ENCODE results near the gene IQGAP3. TPM values are rescaled to one million over a fixed set of nuclear protein-coding genes. Genes with fewer than 3 reads are reported as not detected.

IQGAP3 gene
- total RNA-seq, 2 donors from 2014 or later = 2.2 to 3.5 TPM

DNA sequence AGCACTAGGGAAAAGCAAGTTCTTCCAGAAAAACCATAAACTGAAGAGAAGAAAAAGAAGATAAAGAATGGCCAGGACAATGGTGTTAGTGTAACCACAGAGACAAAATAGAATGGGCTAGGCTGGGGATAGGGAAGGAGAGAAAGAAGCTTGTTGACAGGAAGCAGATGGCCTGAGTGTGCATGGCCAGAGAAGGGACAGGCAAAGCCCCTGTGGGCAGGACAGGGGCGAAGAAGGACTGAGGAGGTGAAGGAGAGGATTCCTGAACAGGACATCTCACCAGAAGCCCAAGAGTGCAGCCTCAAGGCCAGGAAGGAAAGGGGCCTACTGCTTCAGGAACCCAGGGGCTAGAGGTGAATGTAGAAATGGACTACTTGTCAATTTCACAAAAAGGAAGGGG lies 29.3 kb downstream of the IQGAP3 start:
- H3K27me3 ChIP-seq (replicated peaks; ENCODE audit: insufficient read depth) = no peaks in the 10 kb centered on the region
- no peak overlapping the region for H3K27ac ChIP-seq
- no peaks in the 10 kb centered on the region for H3K9me3 ChIP-seq
- H3K4me3 ChIP-seq = no peak overlapping the region
- ATAC-seq (ENCODE audit: insufficient number of reproducible peaks, low FRiP score, low read depth) = no peak
- no peak for DNase-seq (ENCODE audit: low spot score)
- no peaks in the 10 kb centered on the region for H3K36me3 ChIP-seq
- TF ChIP-seq, protein P1, sequence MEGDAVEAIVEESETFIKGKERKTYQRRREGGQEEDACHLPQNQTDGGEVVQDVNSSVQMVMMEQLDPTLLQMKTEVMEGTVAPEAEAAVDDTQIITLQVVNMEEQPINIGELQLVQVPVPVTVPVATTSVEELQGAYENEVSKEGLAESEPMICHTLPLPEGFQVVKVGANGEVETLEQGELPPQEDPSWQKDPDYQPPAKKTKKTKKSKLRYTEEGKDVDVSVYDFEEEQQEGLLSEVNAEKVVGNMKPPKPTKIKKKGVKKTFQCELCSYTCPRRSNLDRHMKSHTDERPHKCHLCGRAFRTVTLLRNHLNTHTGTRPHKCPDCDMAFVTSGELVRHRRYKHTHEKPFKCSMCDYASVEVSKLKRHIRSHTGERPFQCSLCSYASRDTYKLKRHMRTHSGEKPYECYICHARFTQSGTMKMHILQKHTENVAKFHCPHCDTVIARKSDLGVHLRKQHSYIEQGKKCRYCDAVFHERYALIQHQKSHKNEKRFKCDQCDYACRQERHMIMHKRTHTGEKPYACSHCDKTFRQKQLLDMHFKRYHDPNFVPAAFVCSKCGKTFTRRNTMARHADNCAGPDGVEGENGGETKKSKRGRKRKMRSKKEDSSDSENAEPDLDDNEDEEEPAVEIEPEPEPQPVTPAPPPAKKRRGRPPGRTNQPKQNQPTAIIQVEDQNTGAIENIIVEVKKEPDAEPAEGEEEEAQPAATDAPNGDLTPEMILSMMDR (IDR thresholded peaks at IDR 0.05) = no peak
- no peaks in the 10 kb centered on the region for H3K4me1 ChIP-seq (ENCODE audit: control insufficient read depth in 1 of 2, low read depth in 2 of 2)

DNA sequence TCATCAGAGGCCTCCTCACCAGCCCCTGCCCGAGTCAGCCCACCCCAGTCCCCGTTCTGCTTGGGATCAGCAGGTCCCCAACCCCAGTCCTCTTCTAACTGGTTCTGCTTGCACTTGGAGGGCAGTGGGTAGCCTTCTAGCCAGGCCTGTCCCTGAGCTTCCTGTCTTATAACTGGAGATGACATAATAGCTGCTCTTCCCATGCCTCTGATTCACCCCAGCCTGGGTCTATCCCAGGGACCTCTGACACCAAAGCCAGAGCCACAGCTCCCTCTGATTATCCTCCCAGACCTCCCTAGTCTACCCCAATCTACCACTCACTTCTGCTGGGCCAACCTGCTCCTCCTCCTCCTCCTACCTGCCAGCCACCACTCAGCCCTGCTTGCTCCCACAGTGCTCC lies 31.4 kb downstream of the IQGAP3 start:
- DNase-seq (ENCODE audit: low spot score) = no peak
- H3K4me1 ChIP-seq (ENCODE audit: control insufficient read depth in 1 of 2, low read depth in 2 of 2) = no peaks in the 10 kb centered on the region
- no peak for ATAC-seq (ENCODE audit: insufficient number of reproducible peaks, low FRiP score, low read depth)
- TF ChIP-seq, protein P1 (IDR thresholded peaks at IDR 0.05) = no peak
- H3K27me3 ChIP-seq (replicated peaks; ENCODE audit: insufficient read depth) = no peaks in the 10 kb centered on the region
- no peaks in the 10 kb centered on the region for H3K36me3 ChIP-seq
- H3K4me3 ChIP-seq = no peak overlapping the region
- no peak overlapping the region for H3K27ac ChIP-seq
- H3K9me3 ChIP-seq = no peaks in the 10 kb centered on the region

DNA sequence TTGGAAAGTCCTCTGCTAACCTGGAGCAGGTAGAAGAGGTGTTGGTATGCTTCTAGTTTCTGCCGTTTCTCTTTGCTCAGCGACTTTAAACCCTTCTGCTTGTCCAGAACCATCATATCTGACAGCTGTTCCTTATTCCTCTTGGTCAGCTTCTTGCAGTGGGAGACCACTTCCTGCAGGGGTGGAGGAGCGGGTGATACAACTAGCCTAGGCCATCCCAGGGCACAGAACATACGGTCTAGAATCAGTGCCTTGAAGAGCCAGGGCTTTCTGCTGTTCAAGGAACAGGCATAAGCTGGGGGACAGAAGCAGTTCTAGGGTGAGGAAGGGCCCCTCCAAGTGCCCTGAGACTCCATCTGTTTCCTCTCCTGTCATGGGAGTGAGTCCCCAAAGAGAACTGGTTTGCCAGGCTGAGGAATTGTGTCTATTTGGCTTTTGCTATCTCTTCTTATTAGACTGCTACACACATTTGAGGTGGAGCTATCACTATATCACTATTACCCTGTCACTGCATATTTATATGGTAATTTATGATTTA lies 32.5 kb downstream of the IQGAP3 start:
- ATAC-seq (ENCODE audit: insufficient number of reproducible peaks, low FRiP score, low read depth) = no peak
- H3K27me3 ChIP-seq (replicated peaks; ENCODE audit: insufficient read depth) = no peaks in the 10 kb centered on the region
- H3K4me3 ChIP-seq = no peak overlapping the region
- TF ChIP-seq, protein P1 (IDR thresholded peaks at IDR 0.05) = no peak
- DNase-seq (ENCODE audit: low spot score) = no peak
- no peaks in the 10 kb centered on the region for H3K9me3 ChIP-seq
- no peaks in the 10 kb centered on the region for H3K4me1 ChIP-seq (ENCODE audit: control insufficient read depth in 1 of 2, low read depth in 2 of 2)
- no peaks in the 10 kb centered on the region for H3K36me3 ChIP-seq
- H3K27ac ChIP-seq = no peak overlapping the region

DNA sequence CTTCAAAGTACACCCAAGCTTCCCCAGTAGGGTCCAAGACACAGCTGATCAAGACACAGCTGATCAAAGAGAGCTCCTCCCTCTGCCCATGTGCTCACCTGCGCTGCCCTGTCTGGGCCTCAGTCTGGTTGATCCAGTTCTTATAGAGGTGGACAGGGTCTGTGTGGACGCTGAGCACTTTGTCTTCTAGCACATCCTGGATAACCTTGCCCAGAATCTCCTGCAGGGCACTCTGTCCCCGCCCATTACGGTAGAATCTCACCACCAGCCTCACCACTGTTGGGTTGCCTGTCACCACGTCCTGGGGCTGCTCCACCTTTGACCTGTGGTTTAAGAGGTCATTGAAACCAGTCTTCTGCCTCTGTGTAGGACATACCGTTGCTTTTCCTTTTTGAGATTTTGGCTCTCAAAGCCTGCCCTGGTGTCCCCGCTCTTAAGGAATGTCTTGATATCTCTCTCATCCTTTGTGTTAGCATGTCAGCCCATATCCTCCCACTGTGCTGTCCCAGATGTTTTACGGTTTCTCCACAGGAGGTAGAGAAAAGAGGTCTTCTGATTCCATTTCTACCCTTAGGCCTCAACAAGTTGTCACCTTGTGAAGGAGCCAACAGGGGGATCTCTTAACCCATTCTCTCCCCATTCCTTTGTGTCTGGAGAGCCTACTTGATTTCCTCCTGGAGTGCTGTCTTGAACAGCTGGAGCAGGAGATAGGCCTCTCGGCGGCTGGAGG lies 33.5 kb downstream of the IQGAP3 start:
- ATAC-seq (ENCODE audit: insufficient number of reproducible peaks, low FRiP score, low read depth) = no peak
- Histone ChIP-seq H3K27me3 (replicated peaks; ENCODE audit: insufficient read depth) (no peaks in the 10 kb centered on the region), H3K4me1 (ENCODE audit: control insufficient read depth in 1 of 2, low read depth in 2 of 2) (no peaks in the 10 kb centered on the region), H3K27ac (no peak overlapping the region), H3K9me3 (no peaks in the 10 kb centered on the region), H3K4me3 (no peak overlapping the region), H3K36me3 (no peaks in the 10 kb centered on the region)
- TF ChIP-seq, protein P1 (IDR thresholded peaks at IDR 0.05) = no peak
- DNase-seq (ENCODE audit: low spot score) = no peak

DNA sequence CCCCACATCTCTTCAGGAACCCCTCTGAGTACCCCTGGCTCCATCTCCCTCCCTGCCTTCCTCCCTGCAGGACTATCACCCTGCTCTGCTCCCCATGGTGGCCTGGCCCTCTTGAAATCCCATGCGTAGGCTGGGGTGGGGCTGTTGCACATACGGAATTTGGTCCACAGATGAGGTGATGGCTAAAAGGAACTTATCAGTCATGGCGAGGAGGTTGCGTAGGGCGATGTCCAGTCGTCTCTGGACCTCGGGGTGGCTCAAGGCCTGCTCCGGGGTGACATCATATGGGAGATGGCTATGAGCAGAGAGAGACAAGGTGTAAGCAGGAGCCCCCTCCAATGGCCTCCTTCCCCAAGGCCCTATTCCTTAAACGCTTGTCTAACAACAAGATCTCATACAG lies 35.3 kb downstream of the IQGAP3 start:
- Histone ChIP-seq H3K36me3 (no peaks in the 10 kb centered on the region), H3K27ac (no peak overlapping the region), H3K9me3 (no peaks in the 10 kb centered on the region), H3K27me3 (replicated peaks; ENCODE audit: insufficient read depth) (no peaks in the 10 kb centered on the region), H3K4me1 (ENCODE audit: control insufficient read depth in 1 of 2, low read depth in 2 of 2) (no peaks in the 10 kb centered on the region), H3K4me3 (no peak overlapping the region)
- no peak for ATAC-seq (ENCODE audit: insufficient number of reproducible peaks, low FRiP score, low read depth)
- no peak for DNase-seq (ENCODE audit: low spot score)
- TF ChIP-seq, protein P1 (IDR thresholded peaks at IDR 0.05) = no peak
